Right atrium auricular region (tissue), 2 donors: Measurements from ENCODE around the gene SLC46A2. TPM values are rescaled to one million over a fixed set of nuclear protein-coding genes. Genes with fewer than 3 reads are reported as not detected.

Experiments
- DNase-seq: peaks from one replicate; pipeline ENCODE4 v3.0.0-alpha.2; 2019; ENCODE audit warnings: low spot score
- H3K27ac ChIP-seq, 2 donors: fragments of 200-600 bp; sonication (generic); 1 replicate in 1 of 2; 2 replicates in 1 of 2; pipeline ENCODE4 v1.5.1; 2016 to 2019
- H3K27me3 ChIP-seq, 2 donors: fragments of 200-600 bp; sonication (generic); one replicate each; pipeline versions ENCODE4 v1.5.1 to v1.6.0; 2017 to 2019
- H3K36me3 ChIP-seq: fragments of 200-600 bp; sonication (generic); one replicate; pipeline ENCODE4 v1.5.1; 2016
- H3K4me1 ChIP-seq, 2 donors: fragments of 200-600 bp; sonication (generic); one replicate each; pipeline versions ENCODE4 v1.5.1 to v1.6.0; 2017 to 2019
- H3K4me3 ChIP-seq, 2 donors: fragments of 200-600 bp; sonication (generic); 1 replicate in 1 of 2; 2 replicates in 1 of 2; pipeline ENCODE4 v1.5.1; 2017 to 2019; ENCODE audit warnings: mild to moderate bottlenecking in 1 of 2, moderate library complexity in 1 of 2
- H3K9me3 ChIP-seq, 2 donors: fragments of 200-600 bp; sonication (generic); one replicate each; pipeline ENCODE4 v1.5.1; 2019
- CTCF ChIP-seq, 2 donors: fragments of 200-600 bp; sonication (generic); IDR thresholded peaks; one replicate each; pipeline ENCODE4 v1.5.1; 2019; ENCODE audit warnings: antibody characterized with exemption in 2 of 2
- total RNA-seq, 2 donors: library from RNA; depleted of rRNA; stranded (reverse); fragments of >200 nt; gene quantifications; one replicate each; pipeline ENCODE4 v1.1.0, GENCODE V29; 2016

SLC46A2 gene
- total RNA-seq, 2 donors from 2014 or later: 0.43 TPM; not detected in 1

- no peaks in the 10 kb centered on the region for H3K9me3 ChIP-seq
- no peak for TF ChIP-seq CTCF (IDR thresholded peaks at IDR 0.05)
- peaks cover 0 to 2% of the 10 kb centered on the region in 2 donors for H3K4me1 ChIP-seq
- no peaks in the 10 kb centered on the region for H3K36me3 ChIP-seq
- H3K27me3 ChIP-seq: no peaks in the 10 kb centered on the region
- no peak overlapping the region for H3K4me3 ChIP-seq
- no peak for DNase-seq
- H3K27ac ChIP-seq: no peak overlapping the region
Observed at GRCh38 chr9:112911736-112912135, 21.1 kb upstream of the SLC46A2 start.

DNA sequence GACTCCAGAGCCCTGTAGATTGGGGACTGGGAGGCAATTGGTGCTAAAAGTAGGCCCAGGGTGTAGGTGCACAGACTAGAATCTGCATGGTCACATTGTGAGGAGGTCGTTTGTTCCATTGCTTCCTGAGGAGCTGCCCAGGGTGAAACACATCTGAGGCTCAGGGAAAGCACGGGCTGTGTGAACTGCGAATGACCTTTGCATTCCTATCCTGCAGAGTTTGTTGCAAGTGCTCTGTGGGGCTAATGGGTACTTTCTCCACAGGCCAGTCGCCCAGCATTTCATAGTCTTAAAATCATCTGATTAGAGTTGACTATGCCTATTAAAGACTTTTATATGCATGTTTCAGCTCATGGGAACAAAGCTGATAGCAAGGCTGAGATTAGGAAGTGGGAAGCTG is 14.4 kb upstream of the SLC46A2 start:
- no peaks in the 10 kb centered on the region for H3K4me1 ChIP-seq
- TF ChIP-seq CTCF (IDR thresholded peaks at IDR 0.05): no peak
- no peaks in the 10 kb centered on the region for H3K36me3 ChIP-seq
- H3K27ac ChIP-seq: no peak overlapping the region
- H3K27me3 ChIP-seq: no peaks in the 10 kb centered on the region
- no peak for DNase-seq
- H3K4me3 ChIP-seq: no peak overlapping the region
- no peaks in the 10 kb centered on the region for H3K9me3 ChIP-seq

GRCh38 chr9:112900901-112901300 is 10.2 kb upstream of the SLC46A2 start:
- no peak overlapping the region for H3K4me3 ChIP-seq
- no peak overlapping the region for H3K27ac ChIP-seq
- TF ChIP-seq CTCF (IDR thresholded peaks at IDR 0.05): no peak
- H3K27me3 ChIP-seq: no peaks in the 10 kb centered on the region
- H3K9me3 ChIP-seq: no peaks in the 10 kb centered on the region
- DNase-seq: no peak
- no peaks in the 10 kb centered on the region for H3K4me1 ChIP-seq
- no peaks in the 10 kb centered on the region for H3K36me3 ChIP-seq

- Histone ChIP-seq H3K4me1 (no peaks in the 10 kb centered on the region), H3K27ac (no peak overlapping the region), H3K27me3 (no peaks in the 10 kb centered on the region), H3K9me3 (no peaks in the 10 kb centered on the region), H3K4me3 (no peak overlapping the region), H3K36me3 (no peaks in the 10 kb centered on the region)
- TF ChIP-seq CTCF (IDR thresholded peaks at IDR 0.05): no peak
- no peak for DNase-seq
Observed at GRCh38 chr9:112900488-112900887, 9.8 kb upstream of the SLC46A2 start.

DNA sequence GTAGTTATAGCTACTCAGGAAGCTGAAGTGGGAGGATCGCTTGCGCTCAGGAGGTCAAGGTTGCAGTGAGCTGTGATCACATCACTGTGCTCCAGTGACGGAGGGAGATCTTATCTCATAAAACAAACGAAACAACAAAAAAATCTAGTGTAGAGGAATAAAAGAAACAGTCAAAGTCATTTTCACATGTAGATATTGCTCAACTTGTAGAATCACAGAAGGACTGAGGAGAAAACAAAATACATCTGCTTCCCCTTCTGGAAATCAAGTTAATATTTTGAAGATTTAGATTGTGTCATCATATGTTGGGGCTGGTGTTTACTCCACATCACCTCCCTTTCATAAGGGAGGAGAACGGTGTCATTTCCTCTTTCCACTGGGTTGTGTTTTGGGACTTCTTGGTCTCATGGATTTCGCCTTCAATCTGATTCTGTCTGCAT is 8.2 kb upstream of the SLC46A2 start:
- H3K36me3 ChIP-seq: no peaks in the 10 kb centered on the region
- no peaks in the 10 kb centered on the region for H3K9me3 ChIP-seq
- no peaks in the 10 kb centered on the region for H3K27me3 ChIP-seq
- no peak overlapping the region for H3K4me3 ChIP-seq
- TF ChIP-seq CTCF (IDR thresholded peaks at IDR 0.05): no peak
- DNase-seq: no peak
- no peak overlapping the region for H3K27ac ChIP-seq
- H3K4me1 ChIP-seq: no peaks in the 10 kb centered on the region

DNA sequence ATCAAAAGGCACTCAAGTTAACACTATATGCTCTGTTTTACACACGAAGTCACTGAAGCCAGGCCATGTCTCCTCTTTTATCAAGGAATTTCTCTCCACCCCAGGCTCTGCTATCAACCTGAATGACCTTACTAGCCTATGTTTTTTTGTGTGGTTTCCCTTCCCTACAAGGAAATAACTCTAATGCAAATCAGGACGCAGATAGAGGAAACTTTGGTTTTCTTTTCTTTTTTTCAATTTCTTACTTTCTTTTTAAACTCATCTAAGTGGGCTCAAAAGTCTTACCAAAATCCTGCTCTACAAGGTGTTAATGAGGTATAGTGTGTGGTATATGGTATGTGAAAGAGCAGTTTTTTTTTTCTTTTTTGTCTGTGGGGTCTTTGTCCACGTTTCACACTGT is 5.5 kb upstream of the SLC46A2 start:
- no peak for DNase-seq
- TF ChIP-seq CTCF (IDR thresholded peaks at IDR 0.05): no peak
- Histone ChIP-seq H3K9me3 (no peaks in the 10 kb centered on the region), H3K4me1 (no peaks in the 10 kb centered on the region), H3K4me3 (no peak overlapping the region), H3K27ac (no peak overlapping the region), H3K36me3 (no peaks in the 10 kb centered on the region), H3K27me3 (no peaks in the 10 kb centered on the region)
